Progenitor cell of endocrine pancreas (in vitro differentiated cells): ENCODE data around the gene STRADA. TPM values are rescaled to one million over a fixed set of nuclear protein-coding genes. Genes with fewer than 3 reads are reported as not detected.

ENCODE experiments used
- DNase-seq: peaks from one replicate; pipeline ENCODE4 v3.0.0; 2021; ENCODE audit warnings: low spot score; ENCODE audit not compliant: unreplicated experiment
- H3K27ac Mint-ChIP-seq: 2 replicates; pipeline ENCODE4 v1.8.0; 2021; ENCODE audit warnings: mild to moderate bottlenecking, moderate library complexity, mixed read lengths
- H3K27me3 Mint-ChIP-seq: 2 replicates; pipeline ENCODE4 v1.8.0; 2021; ENCODE audit warnings: mixed read lengths
- H3K36me3 Mint-ChIP-seq: 2 replicates; pipeline ENCODE4 v1.8.0; 2022; ENCODE audit warnings: mixed read lengths; ENCODE audit not compliant: insufficient read depth
- H3K4me1 Mint-ChIP-seq: 2 replicates; pipeline ENCODE4 v1.8.0; 2021; ENCODE audit warnings: low read depth, mixed read lengths
- H3K4me3 Mint-ChIP-seq: 2 replicates; pipeline ENCODE4 v1.8.0; 2021; ENCODE audit warnings: low read depth, mild to moderate bottlenecking, moderate library complexity, mixed read lengths
- H3K9me3 Mint-ChIP-seq: 2 replicates; pipeline ENCODE4 v1.8.0; 2021; ENCODE audit warnings: low read depth, mixed read lengths
- total RNA-seq: library from RNA; stranded (reverse); gene quantifications from 2 replicates; pipeline ENCODE4 v1.2.1, GENCODE V29; 2021
- TF ChIP-seq, protein P1 (sequence below): fragments of 200-600 bp; sonication (generic); IDR thresholded peaks from one replicate; pipeline ENCODE4 v1.5.0; 2021; ENCODE audit warnings: antibody characterized with exemption, mild to moderate bottlenecking; ENCODE audit not compliant: unreplicated experiment

STRADA gene
- total RNA-seq, 1 donor from 2014 or later = 49.7 TPM

GRCh38 chr17:63783522-63783921 is 41.9 kb upstream of the STRADA start:
- Mint-ChIP-seq H3K9me3 (no peaks in the 10 kb centered on the region), H3K4me3 (no peak overlapping the region), H3K4me1 (peaks cover 1% of the 10 kb centered on the region), H3K27me3 (no peaks in the 10 kb centered on the region), H3K36me3 (peaks cover 13% of the 10 kb centered on the region), H3K27ac (peak overlapping the region; percentile 83)
- TF ChIP-seq, protein P1, sequence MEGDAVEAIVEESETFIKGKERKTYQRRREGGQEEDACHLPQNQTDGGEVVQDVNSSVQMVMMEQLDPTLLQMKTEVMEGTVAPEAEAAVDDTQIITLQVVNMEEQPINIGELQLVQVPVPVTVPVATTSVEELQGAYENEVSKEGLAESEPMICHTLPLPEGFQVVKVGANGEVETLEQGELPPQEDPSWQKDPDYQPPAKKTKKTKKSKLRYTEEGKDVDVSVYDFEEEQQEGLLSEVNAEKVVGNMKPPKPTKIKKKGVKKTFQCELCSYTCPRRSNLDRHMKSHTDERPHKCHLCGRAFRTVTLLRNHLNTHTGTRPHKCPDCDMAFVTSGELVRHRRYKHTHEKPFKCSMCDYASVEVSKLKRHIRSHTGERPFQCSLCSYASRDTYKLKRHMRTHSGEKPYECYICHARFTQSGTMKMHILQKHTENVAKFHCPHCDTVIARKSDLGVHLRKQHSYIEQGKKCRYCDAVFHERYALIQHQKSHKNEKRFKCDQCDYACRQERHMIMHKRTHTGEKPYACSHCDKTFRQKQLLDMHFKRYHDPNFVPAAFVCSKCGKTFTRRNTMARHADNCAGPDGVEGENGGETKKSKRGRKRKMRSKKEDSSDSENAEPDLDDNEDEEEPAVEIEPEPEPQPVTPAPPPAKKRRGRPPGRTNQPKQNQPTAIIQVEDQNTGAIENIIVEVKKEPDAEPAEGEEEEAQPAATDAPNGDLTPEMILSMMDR = no peak
- no peak for DNase-seq

DNA sequence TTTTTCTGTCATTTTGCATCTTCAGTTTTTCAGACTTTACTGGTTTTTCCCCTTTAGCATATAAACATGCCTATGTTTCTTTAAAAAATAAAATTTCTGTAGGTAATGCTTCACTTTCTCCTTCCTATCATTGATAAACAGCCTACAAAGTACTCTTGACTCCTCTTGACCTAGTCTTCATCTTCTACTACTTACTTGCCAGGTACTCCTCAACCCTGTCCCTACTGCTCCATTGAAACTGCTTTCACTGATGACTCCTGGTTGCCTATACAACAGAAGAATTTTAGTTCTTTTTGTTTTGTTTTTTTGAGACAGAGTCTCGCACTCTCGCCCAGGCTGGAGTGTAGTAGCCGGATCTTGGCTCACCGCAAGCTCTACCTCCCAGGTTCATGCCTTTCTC is 39.3 kb upstream of the STRADA start:
- Mint-ChIP-seq H3K4me3 (no peak overlapping the region), H3K27ac (no peak overlapping the region), H3K4me1 (peaks cover 6% of the 10 kb centered on the region), H3K9me3 (no peaks in the 10 kb centered on the region), H3K36me3 (peaks cover 10% of the 10 kb centered on the region), H3K27me3 (no peaks in the 10 kb centered on the region)
- DNase-seq = no peak
- TF ChIP-seq, protein P1 = no peak

DNA sequence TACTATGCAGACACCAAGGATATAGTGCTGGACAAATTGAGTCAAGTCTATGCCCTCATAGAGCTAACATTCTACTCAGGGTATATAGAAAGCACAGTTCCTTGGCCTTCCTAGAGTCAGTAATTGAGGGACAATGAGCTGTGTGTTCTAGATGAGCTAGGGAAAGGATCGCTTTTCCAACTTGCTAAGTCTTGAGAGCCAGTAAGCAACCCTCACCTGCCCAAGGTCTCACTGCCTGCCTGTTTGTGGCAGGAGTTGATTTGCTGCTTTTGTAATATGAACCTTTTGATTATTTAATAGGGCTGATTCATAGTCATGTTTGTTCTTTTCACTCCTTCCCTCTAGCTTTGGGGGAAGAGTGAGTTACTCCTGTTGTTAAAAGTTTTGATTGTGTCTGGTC is 38.9 kb upstream of the STRADA start:
- no peaks in the 10 kb centered on the region for H3K27me3 Mint-ChIP-seq
- no peak overlapping the region for H3K27ac Mint-ChIP-seq
- no peaks in the 10 kb centered on the region for H3K9me3 Mint-ChIP-seq
- H3K36me3 Mint-ChIP-seq = peaks cover 10% of the 10 kb centered on the region
- H3K4me3 Mint-ChIP-seq = no peak overlapping the region
- TF ChIP-seq, protein P1 = no peak
- H3K4me1 Mint-ChIP-seq = peaks cover 7% of the 10 kb centered on the region
- DNase-seq = no peak

DNA sequence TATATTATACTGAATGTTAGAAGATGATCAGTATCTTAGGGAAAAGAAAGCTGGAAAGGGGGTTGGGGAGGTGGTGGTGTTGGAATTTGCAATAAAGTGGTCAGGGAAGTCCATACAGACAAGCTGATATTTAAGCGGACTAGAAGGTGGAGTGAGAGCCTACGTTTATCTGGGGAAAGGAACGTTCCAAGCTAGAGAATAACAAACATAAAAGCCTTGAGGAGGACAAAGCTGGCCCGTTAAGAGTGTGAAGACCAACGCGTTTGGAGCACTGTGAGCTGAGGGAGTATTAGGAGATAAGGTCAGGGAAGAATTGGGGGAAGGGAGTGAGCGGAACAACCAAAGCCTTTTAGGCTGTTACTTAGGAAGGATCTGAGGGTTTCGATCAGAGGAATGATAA is 33.8 kb upstream of the STRADA start:
- Mint-ChIP-seq H3K9me3 (no peaks in the 10 kb centered on the region), H3K27me3 (no peaks in the 10 kb centered on the region), H3K4me1 (peaks cover 20% of the 10 kb centered on the region), H3K4me3 (peak overlapping the region; percentile 98), H3K27ac (peak overlapping the region; percentile 100), H3K36me3 (peaks cover 5% of the 10 kb centered on the region)
- TF ChIP-seq, protein P1 = no peak
- DNase-seq = no peak

DNA sequence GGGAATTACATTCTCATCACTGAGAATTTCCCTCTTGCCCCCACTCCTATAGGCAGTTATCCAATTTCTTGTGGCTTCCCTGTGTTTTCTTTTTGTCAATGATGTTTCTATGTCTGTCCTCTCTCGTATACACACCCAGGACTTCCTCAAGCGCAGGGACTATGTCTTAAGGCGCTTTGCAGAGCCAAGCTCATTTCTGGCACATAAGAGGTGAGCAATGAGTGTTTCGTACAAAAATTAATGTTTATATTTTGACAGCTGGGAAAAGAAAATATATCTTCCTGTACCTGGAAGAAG is 33.3 kb upstream of the STRADA start:
- Mint-ChIP-seq H3K27ac (peak overlapping the region; percentile 100), H3K36me3 (peaks cover 7% of the 10 kb centered on the region), H3K9me3 (no peaks in the 10 kb centered on the region), H3K4me3 (peak overlapping the region; percentile 98), H3K4me1 (peaks cover 21% of the 10 kb centered on the region), H3K27me3 (no peaks in the 10 kb centered on the region)
- TF ChIP-seq, protein P1 = no peak
- DNase-seq = no peak
